RWPE1 (cell line): ENCODE results near the gene FOXP1.

Source experiments
- CTCF ChIA-PET: fragments of 350-600 bp; sonication (Branson Sonifier 250); formaldehyde crosslinking; extraction: SDS; loops from one replicate; lab custom pipeline; 2021; lab: Yijun Ruan, JAX
- POLR2A ChIA-PET: fragments of 400-600 bp; formaldehyde crosslinking; extraction: SDS; loops from one replicate; lab custom pipeline; 2020; ENCODE audit warnings: antibody characterized with exemption; ENCODE audit not compliant: low non-redundant PET; lab: Yijun Ruan, JAX
- DNase-seq: peaks from one replicate; pipeline ENCODE4 v3.0.0; 2012; ENCODE audit warnings: low spot score
- H3K27ac ChIP-seq: fragments of 450-650 bp; 2 replicates; pipeline ENCODE4 v1.5.1; 2017
- TF ChIP-seq, protein P1 (sequence below): fragments of 450-650 bp; conservative IDR thresholded peaks from 2 replicates; pipeline ENCODE4 v1.5.1; 2017; ENCODE audit warnings: low read depth, mild to moderate bottlenecking

FOXP1 gene

GRCh38 chr3:70914862-70915261 is 668.7 kb downstream of the FOXP1 start:
- H3K27ac ChIP-seq: no peak overlapping the region
- TF ChIP-seq, protein P1, sequence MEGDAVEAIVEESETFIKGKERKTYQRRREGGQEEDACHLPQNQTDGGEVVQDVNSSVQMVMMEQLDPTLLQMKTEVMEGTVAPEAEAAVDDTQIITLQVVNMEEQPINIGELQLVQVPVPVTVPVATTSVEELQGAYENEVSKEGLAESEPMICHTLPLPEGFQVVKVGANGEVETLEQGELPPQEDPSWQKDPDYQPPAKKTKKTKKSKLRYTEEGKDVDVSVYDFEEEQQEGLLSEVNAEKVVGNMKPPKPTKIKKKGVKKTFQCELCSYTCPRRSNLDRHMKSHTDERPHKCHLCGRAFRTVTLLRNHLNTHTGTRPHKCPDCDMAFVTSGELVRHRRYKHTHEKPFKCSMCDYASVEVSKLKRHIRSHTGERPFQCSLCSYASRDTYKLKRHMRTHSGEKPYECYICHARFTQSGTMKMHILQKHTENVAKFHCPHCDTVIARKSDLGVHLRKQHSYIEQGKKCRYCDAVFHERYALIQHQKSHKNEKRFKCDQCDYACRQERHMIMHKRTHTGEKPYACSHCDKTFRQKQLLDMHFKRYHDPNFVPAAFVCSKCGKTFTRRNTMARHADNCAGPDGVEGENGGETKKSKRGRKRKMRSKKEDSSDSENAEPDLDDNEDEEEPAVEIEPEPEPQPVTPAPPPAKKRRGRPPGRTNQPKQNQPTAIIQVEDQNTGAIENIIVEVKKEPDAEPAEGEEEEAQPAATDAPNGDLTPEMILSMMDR: no peak
- DNase-seq: no peak
- ChIA-PET CTCF (no interaction called here), POLR2A (no interaction called here)

DNA sequence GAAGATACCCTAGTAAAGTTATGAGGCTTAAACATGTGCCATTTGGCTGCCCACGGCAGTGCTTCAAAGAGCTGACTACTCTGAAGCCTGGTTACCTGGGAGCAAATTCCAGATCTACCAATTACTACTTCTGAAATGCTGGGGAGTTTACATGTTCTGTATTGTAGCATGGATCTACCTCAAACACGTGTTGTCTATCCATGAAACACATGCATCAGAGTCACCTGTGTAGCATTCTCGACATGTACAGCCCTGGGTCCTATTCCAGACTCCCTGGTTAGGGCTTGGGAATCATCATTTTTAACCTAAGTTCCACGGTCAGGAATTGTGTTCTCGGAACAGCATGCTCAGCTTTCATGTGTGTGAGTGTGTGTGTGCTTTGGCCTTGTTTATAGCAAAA is 671.8 kb downstream of the FOXP1 start:
- H3K27ac ChIP-seq: no peak overlapping the region
- no peak for DNase-seq
- POLR2A ChIA-PET: no interaction called here
- TF ChIP-seq, protein P1: no peak
- CTCF ChIA-PET: interaction anchor here (0.6 kb wide), 1 partner anchor 200 kb away, joined by 4 read pairs; no protein-coding TSS in a partner anchor

GRCh38 chr3:70905491-70905890 is 678.0 kb downstream of the FOXP1 start:
- POLR2A ChIA-PET: no interaction called here
- no peak for DNase-seq

More at GRCh38 chr3:70905491-70905890, 678.0 kb downstream of the FOXP1 start:
- CTCF ChIA-PET: interaction anchor here (0.5 to 0.6 kb wide), 2 partner anchors 37 to 825 kb away, joined by 3 to 4 read pairs; no protein-coding TSS in a partner anchor
- no peak overlapping the region for H3K27ac ChIP-seq
- TF ChIP-seq, protein P1: no peak
